GM23338 (cell line): ENCODE results near the gene INHA. TPM values are rescaled to one million over a fixed set of nuclear protein-coding genes. Genes with fewer than 3 reads are reported as not detected.

Experiments used
- ATAC-seq: fragments of 200-7000 bp; cut with Tn5 transposase; 3 replicates; pipeline ENCODE4 v1.9.1; 2020
- DNase-seq: peaks from one replicate; pipeline ENCODE4 v3.0.0-alpha.2; 2015; ENCODE audit warnings: low spot score
- H2AFZ ChIP-seq: fragments of 200-600 bp; sonication (generic); 2 replicates; pipeline ENCODE4 v1.8.0; 2016; ENCODE audit warnings: antibody characterized with exemption, mild to moderate bottlenecking, moderate library complexity
- H3F3A ChIP-seq: fragments of 200-600 bp; sonication (generic); replicated peaks from 2 replicates; pipeline ENCODE4 v1.8.0; 2017; ENCODE audit warnings: antibody characterized with exemption, mixed run types, low read depth
- H3K27ac ChIP-seq: fragments of 200-600 bp; sonication (generic); 2 replicates; pipeline ENCODE4 v1.6.1; 2016; ENCODE audit warnings: low read depth
- H3K27me3 ChIP-seq: fragments of 200-600 bp; sonication (generic); 2 replicates; pipeline ENCODE4 v1.8.0; 2016; ENCODE audit warnings: mild to moderate bottlenecking, mixed run types, moderate library complexity; ENCODE audit not compliant: insufficient read depth
- H3K36me3 ChIP-seq: fragments of 200-600 bp; sonication (generic); 2 replicates; pipeline ENCODE4 v1.8.0; 2016; ENCODE audit warnings: mild to moderate bottlenecking; ENCODE audit not compliant: insufficient read depth
- H3K4me1 ChIP-seq: fragments of 200-600 bp; sonication (generic); 2 replicates; pipeline ENCODE4 v1.8.0; 2016; ENCODE audit warnings: mild to moderate bottlenecking, moderate library complexity; ENCODE audit not compliant: insufficient read depth
- H3K4me2 ChIP-seq: fragments of 200-600 bp; sonication (generic); 2 replicates; pipeline ENCODE4 v1.7.1; 2017; ENCODE audit warnings: mixed run types
- H3K4me3 ChIP-seq: fragments of 200-600 bp; sonication (generic); 2 replicates; pipeline ENCODE4 v1.6.1; 2016; ENCODE audit warnings: mixed run types
- H3K79me2 ChIP-seq: fragments of 200-600 bp; sonication (generic); replicated peaks from 2 replicates; pipeline ENCODE4 v1.8.0; 2017; ENCODE audit warnings: mild to moderate bottlenecking; ENCODE audit not compliant: insufficient read depth
- H3K9me2 ChIP-seq: fragments of 200-600 bp; sonication (generic); 2 replicates; pipeline ENCODE4 v1.8.0; 2017; ENCODE audit not compliant: insufficient read depth
- H4K20me1 ChIP-seq: fragments of 200-600 bp; sonication (generic); replicated peaks from 2 replicates; pipeline ENCODE4 v1.8.0; 2017; ENCODE audit warnings: mild to moderate bottlenecking; ENCODE audit not compliant: insufficient read depth
- H3K27ac Mint-ChIP-seq: 2 replicates; pipeline ENCODE4 v1.8.0; 2020; ENCODE audit warnings: inconsistent platforms, mild to moderate bottlenecking, moderate library complexity, mixed read lengths
- H3K27me3 Mint-ChIP-seq: 3 replicates; pipeline ENCODE4 v1.8.0; 2022; ENCODE audit warnings: low read depth, mild to moderate bottlenecking, moderate library complexity, mixed read lengths, inconsistent platforms; ENCODE audit not compliant: insufficient read depth, poor library complexity
- H3K36me3 Mint-ChIP-seq: 3 replicates; pipeline ENCODE4 v1.8.0; 2021; ENCODE audit warnings: low read depth, mild to moderate bottlenecking, inconsistent platforms, moderate library complexity, mixed read lengths
- H3K4me1 Mint-ChIP-seq: 3 replicates; pipeline ENCODE4 v1.8.0; 2020; ENCODE audit warnings: mild to moderate bottlenecking, inconsistent platforms, mixed read lengths
- H3K4me3 Mint-ChIP-seq: 3 replicates; pipeline ENCODE4 v1.8.0; 2021; ENCODE audit warnings: moderate library complexity, mild to moderate bottlenecking, inconsistent platforms, mixed read lengths
- H3K9me3 Mint-ChIP-seq: 3 replicates; pipeline ENCODE4 v1.8.0; 2020; ENCODE audit warnings: moderate library complexity, mild to moderate bottlenecking, inconsistent platforms, mixed read lengths
- CREB1 ChIP-seq: fragments of 250-450 bp; sonication (Bioruptor Pico); IDR thresholded peaks from 2 replicates; pipeline ENCODE4 v1.5.0; 2020; ENCODE audit warnings: low read depth, mild to moderate bottlenecking, moderate library complexity
- EZH2 ChIP-seq: fragments of 200-600 bp; sonication (generic); IDR thresholded peaks from one replicate; pipeline ENCODE4 v1.8.0; 2017; ENCODE audit warnings: antibody characterized with exemption, mild to moderate bottlenecking, low read depth; ENCODE audit not compliant: unreplicated experiment
- EZH2phosphoT487 ChIP-seq: fragments of 200-600 bp; sonication (generic); IDR thresholded peaks from one replicate; pipeline ENCODE4 v1.8.1; 2018; ENCODE audit warnings: antibody characterized with exemption; ENCODE audit not compliant: unreplicated experiment
- JUNB ChIP-seq: IDR thresholded peaks from one replicate; pipeline ENCODE4 v1.6.1; 2016; ENCODE audit warnings: antibody characterized with exemption; ENCODE audit not compliant: unreplicated experiment
- NANOG ChIP-seq: IDR thresholded peaks from 2 replicates; pipeline ENCODE4 v1.6.1; 2016; ENCODE audit warnings: antibody characterized with exemption, borderline replicate concordance
- POLR2AphosphoS5 ChIP-seq: IDR thresholded peaks from 2 replicates; pipeline ENCODE4 v1.6.1; 2016; ENCODE audit warnings: antibody characterized with exemption, low read depth
- STAT1 ChIP-seq: IDR thresholded peaks from one replicate; pipeline ENCODE4 v1.6.1; 2016; ENCODE audit warnings: antibody characterized with exemption; ENCODE audit not compliant: unreplicated experiment
- ZNF114 ChIP-seq: fragments of 250-450 bp; sonication (Bioruptor Pico); IDR thresholded peaks from 2 replicates; pipeline ENCODE4 v1.5.0; 2020; ENCODE audit warnings: mild to moderate bottlenecking, moderate library complexity
- ZNF331 ChIP-seq: fragments of 250-450 bp; sonication (Bioruptor Pico); IDR thresholded peaks from 2 replicates; pipeline ENCODE4 v1.5.0; 2020; ENCODE audit warnings: low read depth, mild to moderate bottlenecking, moderate library complexity
- polyA plus RNA-seq: library from polyadenylated mRNA; unstranded; fragments of >200 nt; fragmentation: Nextera tagmentation; extraction: Ambion mirVana; gene quantifications from 2 replicates; pipeline ENCODE4 v1.2.1, GENCODE V29; 2016
- total RNA-seq: library from RNA; depleted of rRNA; stranded (reverse); fragments of >200 nt; shearing (Covaris generic); gene quantifications from 2 replicates; pipeline ENCODE4 v1.2.3, GENCODE V29; 2014
- TF ChIP-seq, protein P1 (sequence below): IDR thresholded peaks from 2 replicates; pipeline ENCODE4 v1.6.1; 2016; ENCODE audit warnings: antibody characterized with exemption
- TF ChIP-seq, protein P2 (sequence below): IDR thresholded peaks from one replicate; pipeline ENCODE4 v1.6.1; 2018; ENCODE audit warnings: antibody characterized with exemption; ENCODE audit not compliant: unreplicated experiment
- TF ChIP-seq, protein P3 (sequence below), 2 experiments: fragments of 200-600 bp in 1 of 2; sonication (generic) in 1 of 2; conservative IDR thresholded peaks; 2 replicates each; pipeline versions ENCODE4 v1.5.1 to v1.6.1; 2016 to 2017; ENCODE audit warnings: antibody characterized with exemption in 2 of 2, low read depth in 2 of 2, mild to moderate bottlenecking in 2 of 2, moderate library complexity in 1 of 2
- TF ChIP-seq, protein P4 (sequence below): fragments of 250-450 bp; sonication (Bioruptor Pico); IDR thresholded peaks from 2 replicates; pipeline ENCODE4 v1.5.0; 2020; ENCODE audit warnings: mild to moderate bottlenecking, moderate library complexity

Gene INHA
- total and polyA plus RNA-seq, 2 experiments from 2014 or later = 1.5 to 1.6 TPM

DNA sequence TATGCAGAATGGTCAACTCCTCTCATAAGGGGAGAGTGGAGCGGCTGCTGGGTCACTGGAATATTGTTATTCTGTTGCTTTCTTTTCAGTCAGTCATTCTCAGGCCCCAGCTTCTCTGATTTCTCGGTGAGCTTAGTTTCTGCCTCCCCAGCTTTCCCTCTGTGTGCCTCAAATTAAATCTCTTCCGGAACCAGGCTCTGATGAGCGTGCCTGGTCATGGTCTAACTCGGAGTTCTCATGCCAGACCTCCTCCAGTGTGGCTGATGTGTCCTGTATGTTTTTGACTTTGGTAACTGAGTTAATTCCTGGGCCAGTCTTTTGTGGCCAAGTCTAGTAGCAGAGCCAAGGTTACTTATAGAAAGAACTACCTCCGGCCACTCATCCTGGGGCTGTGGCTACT, 20.6 kb downstream of the INHA start:
- no peaks in the 10 kb centered on the region for H3K36me3 Mint-ChIP-seq
- Histone ChIP-seq H3K4me2 (no peak overlapping the region), H2AFZ (peak overlapping the region; percentile 59; the same call in 1 of the 2 replicates), H4K20me1 (no peaks in the 10 kb centered on the region), H3K9me2 (no peaks in the 10 kb centered on the region), H3K4me3 (no peak overlapping the region), H3K4me1 (peaks cover 18% of the 10 kb centered on the region), H3K36me3 (no peaks in the 10 kb centered on the region), H3F3A (peaks cover 4% of the 10 kb centered on the region), H3K27me3 (no peaks in the 10 kb centered on the region), H3K27ac (no peak overlapping the region), H3K79me2 (no peaks in the 10 kb centered on the region)
- no peak for TF ChIP-seq EZH2
- TF ChIP-seq, protein P1, sequence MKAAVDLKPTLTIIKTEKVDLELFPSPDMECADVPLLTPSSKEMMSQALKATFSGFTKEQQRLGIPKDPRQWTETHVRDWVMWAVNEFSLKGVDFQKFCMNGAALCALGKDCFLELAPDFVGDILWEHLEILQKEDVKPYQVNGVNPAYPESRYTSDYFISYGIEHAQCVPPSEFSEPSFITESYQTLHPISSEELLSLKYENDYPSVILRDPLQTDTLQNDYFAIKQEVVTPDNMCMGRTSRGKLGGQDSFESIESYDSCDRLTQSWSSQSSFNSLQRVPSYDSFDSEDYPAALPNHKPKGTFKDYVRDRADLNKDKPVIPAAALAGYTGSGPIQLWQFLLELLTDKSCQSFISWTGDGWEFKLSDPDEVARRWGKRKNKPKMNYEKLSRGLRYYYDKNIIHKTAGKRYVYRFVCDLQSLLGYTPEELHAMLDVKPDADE = no peak
- TF ChIP-seq, protein P2, sequence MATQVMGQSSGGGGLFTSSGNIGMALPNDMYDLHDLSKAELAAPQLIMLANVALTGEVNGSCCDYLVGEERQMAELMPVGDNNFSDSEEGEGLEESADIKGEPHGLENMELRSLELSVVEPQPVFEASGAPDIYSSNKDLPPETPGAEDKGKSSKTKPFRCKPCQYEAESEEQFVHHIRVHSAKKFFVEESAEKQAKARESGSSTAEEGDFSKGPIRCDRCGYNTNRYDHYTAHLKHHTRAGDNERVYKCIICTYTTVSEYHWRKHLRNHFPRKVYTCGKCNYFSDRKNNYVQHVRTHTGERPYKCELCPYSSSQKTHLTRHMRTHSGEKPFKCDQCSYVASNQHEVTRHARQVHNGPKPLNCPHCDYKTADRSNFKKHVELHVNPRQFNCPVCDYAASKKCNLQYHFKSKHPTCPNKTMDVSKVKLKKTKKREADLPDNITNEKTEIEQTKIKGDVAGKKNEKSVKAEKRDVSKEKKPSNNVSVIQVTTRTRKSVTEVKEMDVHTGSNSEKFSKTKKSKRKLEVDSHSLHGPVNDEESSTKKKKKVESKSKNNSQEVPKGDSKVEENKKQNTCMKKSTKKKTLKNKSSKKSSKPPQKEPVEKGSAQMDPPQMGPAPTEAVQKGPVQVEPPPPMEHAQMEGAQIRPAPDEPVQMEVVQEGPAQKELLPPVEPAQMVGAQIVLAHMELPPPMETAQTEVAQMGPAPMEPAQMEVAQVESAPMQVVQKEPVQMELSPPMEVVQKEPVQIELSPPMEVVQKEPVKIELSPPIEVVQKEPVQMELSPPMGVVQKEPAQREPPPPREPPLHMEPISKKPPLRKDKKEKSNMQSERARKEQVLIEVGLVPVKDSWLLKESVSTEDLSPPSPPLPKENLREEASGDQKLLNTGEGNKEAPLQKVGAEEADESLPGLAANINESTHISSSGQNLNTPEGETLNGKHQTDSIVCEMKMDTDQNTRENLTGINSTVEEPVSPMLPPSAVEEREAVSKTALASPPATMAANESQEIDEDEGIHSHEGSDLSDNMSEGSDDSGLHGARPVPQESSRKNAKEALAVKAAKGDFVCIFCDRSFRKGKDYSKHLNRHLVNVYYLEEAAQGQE = no peak
- no peak for TF ChIP-seq STAT1
- TF ChIP-seq, protein P3, sequence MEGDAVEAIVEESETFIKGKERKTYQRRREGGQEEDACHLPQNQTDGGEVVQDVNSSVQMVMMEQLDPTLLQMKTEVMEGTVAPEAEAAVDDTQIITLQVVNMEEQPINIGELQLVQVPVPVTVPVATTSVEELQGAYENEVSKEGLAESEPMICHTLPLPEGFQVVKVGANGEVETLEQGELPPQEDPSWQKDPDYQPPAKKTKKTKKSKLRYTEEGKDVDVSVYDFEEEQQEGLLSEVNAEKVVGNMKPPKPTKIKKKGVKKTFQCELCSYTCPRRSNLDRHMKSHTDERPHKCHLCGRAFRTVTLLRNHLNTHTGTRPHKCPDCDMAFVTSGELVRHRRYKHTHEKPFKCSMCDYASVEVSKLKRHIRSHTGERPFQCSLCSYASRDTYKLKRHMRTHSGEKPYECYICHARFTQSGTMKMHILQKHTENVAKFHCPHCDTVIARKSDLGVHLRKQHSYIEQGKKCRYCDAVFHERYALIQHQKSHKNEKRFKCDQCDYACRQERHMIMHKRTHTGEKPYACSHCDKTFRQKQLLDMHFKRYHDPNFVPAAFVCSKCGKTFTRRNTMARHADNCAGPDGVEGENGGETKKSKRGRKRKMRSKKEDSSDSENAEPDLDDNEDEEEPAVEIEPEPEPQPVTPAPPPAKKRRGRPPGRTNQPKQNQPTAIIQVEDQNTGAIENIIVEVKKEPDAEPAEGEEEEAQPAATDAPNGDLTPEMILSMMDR (conservative IDR thresholded peaks at IDR 0.05; ENCODE audit: low read depth in 2 of 2) = no peak
- TF ChIP-seq CREB1 (CRISPR knock-in tag) = no peak
- TF ChIP-seq EZH2phosphoT487 = no peak
- no peak for TF ChIP-seq JUNB
- TF ChIP-seq NANOG = no peak
- no peak for TF ChIP-seq ZNF114 (CRISPR knock-in tag)
- no peak for TF ChIP-seq ZNF331 (CRISPR knock-in tag)
- TF ChIP-seq POLR2AphosphoS5 = no peak
- TF ChIP-seq, protein P4, sequence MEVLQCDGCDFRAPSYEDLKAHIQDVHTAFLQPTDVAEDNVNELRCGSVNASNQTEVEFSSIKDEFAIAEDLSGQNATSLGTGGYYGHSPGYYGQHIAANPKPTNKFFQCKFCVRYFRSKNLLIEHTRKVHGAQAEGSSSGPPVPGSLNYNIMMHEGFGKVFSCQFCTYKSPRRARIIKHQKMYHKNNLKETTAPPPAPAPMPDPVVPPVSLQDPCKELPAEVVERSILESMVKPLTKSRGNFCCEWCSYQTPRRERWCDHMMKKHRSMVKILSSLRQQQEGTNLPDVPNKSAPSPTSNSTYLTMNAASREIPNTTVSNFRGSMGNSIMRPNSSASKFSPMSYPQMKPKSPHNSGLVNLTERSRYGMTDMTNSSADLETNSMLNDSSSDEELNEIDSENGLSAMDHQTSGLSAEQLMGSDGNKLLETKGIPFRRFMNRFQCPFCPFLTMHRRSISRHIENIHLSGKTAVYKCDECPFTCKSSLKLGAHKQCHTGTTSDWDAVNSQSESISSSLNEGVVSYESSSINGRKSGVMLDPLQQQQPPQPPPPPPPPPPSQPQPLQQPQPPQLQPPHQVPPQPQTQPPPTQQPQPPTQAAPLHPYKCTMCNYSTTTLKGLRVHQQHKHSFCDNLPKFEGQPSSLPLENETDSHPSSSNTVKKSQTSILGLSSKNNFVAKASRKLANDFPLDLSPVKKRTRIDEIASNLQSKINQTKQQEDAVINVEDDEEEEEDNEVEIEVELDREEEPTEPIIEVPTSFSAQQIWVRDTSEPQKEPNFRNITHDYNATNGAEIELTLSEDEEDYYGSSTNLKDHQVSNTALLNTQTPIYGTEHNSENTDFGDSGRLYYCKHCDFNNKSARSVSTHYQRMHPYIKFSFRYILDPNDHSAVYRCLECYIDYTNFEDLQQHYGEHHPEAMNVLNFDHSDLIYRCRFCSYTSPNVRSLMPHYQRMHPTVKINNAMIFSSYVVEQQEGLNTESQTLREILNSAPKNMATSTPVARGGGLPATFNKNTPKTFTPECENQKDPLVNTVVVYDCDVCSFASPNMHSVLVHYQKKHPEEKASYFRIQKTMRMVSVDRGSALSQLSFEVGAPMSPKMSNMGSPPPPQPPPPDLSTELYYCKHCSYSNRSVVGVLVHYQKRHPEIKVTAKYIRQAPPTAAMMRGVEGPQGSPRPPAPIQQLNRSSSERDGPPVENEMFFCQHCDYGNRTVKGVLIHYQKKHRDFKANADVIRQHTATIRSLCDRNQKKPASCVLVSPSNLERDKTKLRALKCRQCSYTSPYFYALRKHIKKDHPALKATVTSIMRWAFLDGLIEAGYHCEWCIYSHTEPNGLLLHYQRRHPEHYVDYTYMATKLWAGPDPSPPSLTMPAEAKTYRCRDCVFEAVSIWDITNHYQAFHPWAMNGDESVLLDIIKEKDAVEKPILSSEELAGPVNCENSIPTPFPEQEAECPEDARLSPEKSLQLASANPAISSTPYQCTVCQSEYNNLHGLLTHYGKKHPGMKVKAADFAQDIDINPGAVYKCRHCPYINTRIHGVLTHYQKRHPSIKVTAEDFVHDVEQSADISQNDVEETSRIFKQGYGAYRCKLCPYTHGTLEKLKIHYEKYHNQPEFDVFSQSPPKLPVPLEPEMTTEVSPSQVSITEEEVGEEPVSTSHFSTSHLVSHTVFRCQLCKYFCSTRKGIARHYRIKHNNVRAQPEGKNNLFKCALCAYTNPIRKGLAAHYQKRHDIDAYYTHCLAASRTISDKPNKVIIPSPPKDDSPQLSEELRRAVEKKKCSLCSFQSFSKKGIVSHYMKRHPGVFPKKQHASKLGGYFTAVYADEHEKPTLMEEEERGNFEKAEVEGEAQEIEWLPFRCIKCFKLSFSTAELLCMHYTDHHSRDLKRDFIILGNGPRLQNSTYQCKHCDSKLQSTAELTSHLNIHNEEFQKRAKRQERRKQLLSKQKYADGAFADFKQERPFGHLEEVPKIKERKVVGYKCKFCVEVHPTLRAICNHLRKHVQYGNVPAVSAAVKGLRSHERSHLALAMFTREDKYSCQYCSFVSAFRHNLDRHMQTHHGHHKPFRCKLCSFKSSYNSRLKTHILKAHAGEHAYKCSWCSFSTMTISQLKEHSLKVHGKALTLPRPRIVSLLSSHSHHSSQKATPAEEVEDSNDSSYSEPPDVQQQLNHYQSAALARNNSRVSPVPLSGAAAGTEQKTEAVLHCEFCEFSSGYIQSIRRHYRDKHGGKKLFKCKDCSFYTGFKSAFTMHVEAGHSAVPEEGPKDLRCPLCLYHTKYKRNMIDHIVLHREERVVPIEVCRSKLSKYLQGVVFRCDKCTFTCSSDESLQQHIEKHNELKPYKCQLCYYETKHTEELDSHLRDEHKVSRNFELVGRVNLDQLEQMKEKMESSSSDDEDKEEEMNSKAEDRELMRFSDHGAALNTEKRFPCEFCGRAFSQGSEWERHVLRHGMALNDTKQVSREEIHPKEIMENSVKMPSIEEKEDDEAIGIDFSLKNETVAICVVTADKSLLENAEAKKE (CRISPR knock-in tag) = no peak
- H3K4me1 Mint-ChIP-seq = peaks cover 17% of the 10 kb centered on the region
- H3K27me3 Mint-ChIP-seq = peaks cover 2% of the 10 kb centered on the region
- ATAC-seq (no peak), DNase-seq (no peak)
- no peak overlapping the region for H3K4me3 Mint-ChIP-seq
- no peak overlapping the region for H3K27ac Mint-ChIP-seq
- no peaks in the 10 kb centered on the region; the same call in 2 of the 3 replicates for H3K9me3 Mint-ChIP-seq
